H9 (cell line): ENCODE measurements around the gene PLSCR4. TPM values are rescaled to one million over a fixed set of nuclear protein-coding genes. Genes with fewer than 3 reads are reported as not detected.

Experiments
- DNase-seq: peaks from one replicate; pipeline ENCODE4 v3.0.0-alpha.2; 2017
- H2AFZ ChIP-seq: one replicate; pipeline ENCODE4 v1.6.1; 2013; ENCODE audit warnings: mild to moderate bottlenecking, low read length, control low read depth, moderate library complexity
- H2AK5ac ChIP-seq: 2 replicates; pipeline ENCODE4 v1.6.1; 2013; ENCODE audit warnings: low read length, control low read depth, mixed read lengths; ENCODE audit not compliant: insufficient read length
- H2BK120ac ChIP-seq: one replicate; pipeline ENCODE4 v1.6.1; 2013; ENCODE audit warnings: low read depth, mild to moderate bottlenecking, low read length, control low read depth, inconsistent platforms; ENCODE audit not compliant: poor library complexity, severe bottlenecking
- H2BK12ac ChIP-seq: 2 replicates; pipeline ENCODE4 v1.6.1; 2013; ENCODE audit warnings: low read length, control low read depth, mixed read lengths, low read depth; ENCODE audit not compliant: insufficient read length
- H2BK15ac ChIP-seq: 2 replicates; pipeline ENCODE4 v1.6.1; 2013; ENCODE audit warnings: low read depth, low read length, control low read depth
- H2BK20ac ChIP-seq: one replicate; pipeline ENCODE4 v1.6.1; 2013; ENCODE audit warnings: low read depth, mild to moderate bottlenecking, low read length, control low read depth, inconsistent platforms; ENCODE audit not compliant: poor library complexity, severe bottlenecking
- H2BK5ac ChIP-seq: 2 replicates; pipeline ENCODE4 v1.6.1; 2013; ENCODE audit warnings: low read length, control low read depth, mixed read lengths; ENCODE audit not compliant: insufficient read length
- H3K14ac ChIP-seq: 2 replicates; pipeline ENCODE4 v1.6.1; 2013; ENCODE audit warnings: low read length, control low read depth; ENCODE audit not compliant: insufficient read depth
- H3K18ac ChIP-seq: 2 replicates; pipeline ENCODE4 v1.6.1; 2013; ENCODE audit warnings: low read depth, mild to moderate bottlenecking, mixed read lengths, low read length, control low read depth; ENCODE audit not compliant: insufficient read length
- H3K23ac ChIP-seq: 2 replicates; pipeline ENCODE4 v1.6.1; 2013; ENCODE audit warnings: low read length, control low read depth, mixed read lengths, low read depth; ENCODE audit not compliant: insufficient read length
- H3K23me2 ChIP-seq: 2 replicates; pipeline ENCODE4 v1.6.1; 2013; ENCODE audit warnings: low read depth, mild to moderate bottlenecking, mixed read lengths, low read length, control low read depth; ENCODE audit not compliant: insufficient read length, poor library complexity, severe bottlenecking
- H3K27ac ChIP-seq: 2 replicates; pipeline ENCODE4 v1.5.1; 2013; ENCODE audit warnings: low read length, control low read depth, mixed read lengths, low read depth; ENCODE audit not compliant: insufficient read length
- H3K27me3 ChIP-seq: 2 replicates; pipeline ENCODE4 v1.6.1; 2013; ENCODE audit warnings: low read length, control low read depth, inconsistent platforms; ENCODE audit not compliant: insufficient read depth
- H3K4ac ChIP-seq: 2 replicates; pipeline ENCODE4 v1.6.1; 2013; ENCODE audit warnings: low read depth, mild to moderate bottlenecking, control low read depth, inconsistent platforms, low read length, moderate library complexity
- H3K4me1 ChIP-seq: 2 replicates; pipeline ENCODE4 v1.6.1; 2013; ENCODE audit warnings: low read length, control low read depth, inconsistent platforms; ENCODE audit not compliant: insufficient read depth
- H3K4me2 ChIP-seq: 2 replicates; pipeline ENCODE4 v1.6.1; 2013; ENCODE audit warnings: low read length, control low read depth, mixed read lengths; ENCODE audit not compliant: insufficient read length, insufficient read depth
- H3K56ac ChIP-seq: 2 replicates; pipeline ENCODE4 v1.6.1; 2013; ENCODE audit warnings: low read depth, mild to moderate bottlenecking, mixed read lengths, low read length, control low read depth; ENCODE audit not compliant: insufficient read length
- H3K79me1 ChIP-seq: 2 replicates; pipeline ENCODE4 v1.6.1; 2013; ENCODE audit warnings: low read depth, mild to moderate bottlenecking, moderate library complexity, low read length, control low read depth, inconsistent platforms; ENCODE audit not compliant: insufficient read depth, poor library complexity, severe bottlenecking
- H3K79me2 ChIP-seq: 2 replicates; pipeline ENCODE4 v1.6.1; 2013; ENCODE audit warnings: low read length, control low read depth, inconsistent platforms; ENCODE audit not compliant: insufficient read depth
- H3K9ac ChIP-seq: 2 replicates; pipeline ENCODE4 v1.6.1; 2013; ENCODE audit warnings: low read length, control low read depth, mixed read lengths; ENCODE audit not compliant: insufficient read length; ENCODE audit errors: extremely low read depth
- H3K9me3 ChIP-seq: one replicate; pipeline ENCODE4 v1.6.1; 2013; ENCODE audit warnings: low read depth, low read length, inconsistent platforms; ENCODE audit not compliant: control insufficient read depth
- H3T11ph ChIP-seq: one replicate; pipeline ENCODE4 v1.6.1; 2013; ENCODE audit warnings: mild to moderate bottlenecking, low read length, control low read depth, inconsistent platforms
- H4K20me1 ChIP-seq: one replicate; pipeline ENCODE4 v1.6.1; 2013; ENCODE audit not compliant: control insufficient read depth, insufficient read length, insufficient read depth
- H4K5ac ChIP-seq: 2 replicates; pipeline ENCODE4 v1.6.1; 2013; ENCODE audit warnings: low read depth, mild to moderate bottlenecking, mixed read lengths, low read length, control low read depth; ENCODE audit not compliant: insufficient read length
- H4K8ac ChIP-seq: replicated peaks from 2 replicates; pipeline ENCODE4 v1.6.1; 2013; ENCODE audit warnings: low read length, control low read depth, mixed read lengths, low read depth; ENCODE audit not compliant: insufficient read length
- H4K91ac ChIP-seq: 2 replicates; pipeline ENCODE4 v1.6.1; 2013; ENCODE audit warnings: low read depth, mild to moderate bottlenecking, moderate library complexity, mixed read lengths, low read length, control low read depth; ENCODE audit not compliant: insufficient read length
- H3K27ac Mint-ChIP-seq, 3 experiments: 2 replicates in 2 of 3; 3 replicates in 1 of 3; pipeline ENCODE4 v1.8.0; 2020 to 2021; ENCODE audit warnings: mixed read lengths in 3 of 3, mild to moderate bottlenecking in 1 of 3, moderate library complexity in 1 of 3
- H3K27me3 Mint-ChIP-seq: 2 replicates; pipeline ENCODE4 v1.8.0; 2021; ENCODE audit warnings: low read depth, mild to moderate bottlenecking, moderate library complexity, mixed read lengths
- H3K36me3 Mint-ChIP-seq, 3 experiments: 2 replicates in 2 of 3; 3 replicates in 1 of 3; pipeline ENCODE4 v1.8.0; 2020 to 2021; ENCODE audit warnings: low read depth in 3 of 3, mixed read lengths in 3 of 3; ENCODE audit not compliant: insufficient read depth in 1 of 3
- H3K4me1 Mint-ChIP-seq, 2 experiments: 2 replicates each; pipeline ENCODE4 v1.8.0; 2020; ENCODE audit warnings: mixed read lengths in 2 of 2
- H3K4me3 Mint-ChIP-seq, 2 experiments: 2 replicates in 1 of 2; 3 replicates in 1 of 2; pipeline ENCODE4 v1.8.0; 2020 to 2021; ENCODE audit warnings: mild to moderate bottlenecking in 2 of 2, mixed read lengths in 2 of 2, moderate library complexity in 1 of 2
- H3K9me3 Mint-ChIP-seq, 2 experiments: 2 replicates in 1 of 2; 3 replicates in 1 of 2; pipeline ENCODE4 v1.8.0; 2020; ENCODE audit warnings: mild to moderate bottlenecking in 2 of 2, mixed read lengths in 2 of 2, moderate library complexity in 1 of 2
- CTCF ChIP-seq: fragments of 200-600 bp; sonication (generic); conservative IDR thresholded peaks from 3 replicates; pipeline ENCODE4 v1.8.0; 2021; ENCODE audit warnings: antibody characterized with exemption, mild to moderate bottlenecking
- WGBS: extraction: QIAGEN DNeasy Blood & Tissue Kit; methylation state at CpG from one replicate; pipeline ENCODE4 v1.1.7; 2013; ENCODE audit warnings: missing lambda C conversion rate, low lambda C conversion rate, mixed read lengths; ENCODE audit not compliant: insufficient read length; ENCODE audit errors: extremely low coverage; 5-methylcytosine and 5-hydroxymethylcytosine counted together
- total RNA-seq: library from RNA; stranded (reverse); gene quantifications from 2 replicates; pipeline ENCODE4 v1.2.1, GENCODE V29; 2021

PLSCR4 gene
- total RNA-seq, 1 experiment from 2014 or later: 1.2 TPM

- no peak for TF ChIP-seq CTCF
- no peak overlapping the region for H3K18ac ChIP-seq
- no peak overlapping the region for H2BK12ac ChIP-seq
- no peaks in the 10 kb centered on the region for H3K9me3 ChIP-seq
- no peaks in the 10 kb centered on the region for H3K23me2 ChIP-seq
- no peaks in the 10 kb centered on the region for H3K79me2 ChIP-seq
- no peak overlapping the region for H4K5ac ChIP-seq
- H3K4me1 Mint-ChIP-seq: peaks cover 5 to 8% of the 10 kb centered on the region in 2 experiments; a peak in 3 of 4 replicates
- no peak overlapping the region for H2BK20ac ChIP-seq
- H3K23ac ChIP-seq: no peak overlapping the region
- H2BK120ac ChIP-seq: no peak overlapping the region
- no peak overlapping the region for H3T11ph ChIP-seq
- H2AK5ac ChIP-seq: no peak overlapping the region
- H3K36me3 Mint-ChIP-seq: no peaks in the 10 kb centered on the region; a peak in 1 of 7 replicates
- no peaks in the 10 kb centered on the region for H3K9me3 Mint-ChIP-seq
- H3K4me2 ChIP-seq: no peak overlapping the region
- no peaks in the 10 kb centered on the region for H4K20me1 ChIP-seq
- no peak overlapping the region for H3K27ac ChIP-seq
- H4K91ac ChIP-seq: no peak overlapping the region
- H3K27me3 ChIP-seq: no peaks in the 10 kb centered on the region
- H4K8ac ChIP-seq: no peak overlapping the region
- H3K4ac ChIP-seq: no peak overlapping the region
- H3K14ac ChIP-seq: no peak overlapping the region
- no peaks in the 10 kb centered on the region for H3K79me1 ChIP-seq
- no peak overlapping the region for H3K27ac Mint-ChIP-seq
- no peak overlapping the region for H3K4me3 Mint-ChIP-seq
- H3K56ac ChIP-seq: no peak overlapping the region
- H2BK5ac ChIP-seq: no peak overlapping the region
- H2AFZ ChIP-seq: no peak overlapping the region
- H3K9ac ChIP-seq: no peak overlapping the region
- peaks cover 2% of the 10 kb centered on the region; the same call in 1 of the 2 replicates for H3K4me1 ChIP-seq
- no CpG with 5 or more reads among the region's 1 CpG for WGBS
- no peak overlapping the region for H2BK15ac ChIP-seq
- no peak for DNase-seq
- H3K27me3 Mint-ChIP-seq: no peaks in the 10 kb centered on the region
Measured at GRCh38 chr3:146274833-146275232, 23.9 kb upstream of the PLSCR4 start.
